CD4-positive, alpha-beta T cell (primary cell): ENCODE measurements around the gene DNAH2. TPM values are rescaled to one million over a fixed set of nuclear protein-coding genes. Genes with fewer than 3 reads are reported as not detected.
"Not testable (repeated sequence)": the region's sequence is repeated elsewhere in the genome, so short reads cannot be mapped to it uniquely, and the experiment has no call there.

Experiments used
- ATAC-seq: fragments of 200-7000 bp; cut with Tn5 transposase; one replicate; pipeline ENCODE4 v1.10.0; 2022; ENCODE audit warnings: mild to moderate bottlenecking; ENCODE audit not compliant: poor library complexity
- CTCF ChIA-PET: fragments of 350-600 bp; sonication (Branson Sonifier 250); formaldehyde crosslinking; loops from one replicate; lab custom pipeline; 2021; ENCODE audit warnings: antibody characterized with exemption, inconsistent platforms; lab: Charles Lee
- POLR2A ChIA-PET: fragments of 350-600 bp; sonication (Branson Sonifier 250); formaldehyde crosslinking; loops from one replicate; lab custom pipeline; 2021; ENCODE audit warnings: antibody characterized with exemption, inconsistent platforms; lab: Charles Lee
- DNase-seq, 14 experiments: peaks; one replicate each; pipeline ENCODE4 v3.0.0-alpha.2; 2013 to 2020; ENCODE audit warnings: mixed read lengths in 2 of 14
- H3K27ac ChIP-seq, 2 donors: one replicate each; pipeline versions ENCODE4 v1.5.1 to v1.7.0; 2013; ENCODE audit warnings: low read length in 2 of 2, low read depth in 1 of 2, mild to moderate bottlenecking in 1 of 2
- H3K27me3 ChIP-seq, 2 experiments: 1 replicate in 1 of 2; 2 replicates in 1 of 2; pipeline versions ENCODE4 v1.6.1 to v1.7.0; 2013; ENCODE audit warnings: low read length in 2 of 2, control low read depth in 1 of 2, mild to moderate bottlenecking in 1 of 2, moderate library complexity in 1 of 2; ENCODE audit not compliant: insufficient read depth in 2 of 2, control insufficient read depth in 1 of 2
- H3K36me3 ChIP-seq: one replicate; pipeline ENCODE4 v1.6.1; 2013; ENCODE audit warnings: low read length, control low read depth; ENCODE audit not compliant: insufficient read depth
- H3K4me1 ChIP-seq: one replicate; pipeline ENCODE4 v1.6.1; 2013; ENCODE audit warnings: low read length, control low read depth; ENCODE audit not compliant: insufficient read depth
- H3K4me3 ChIP-seq: one replicate; pipeline ENCODE4 v1.5.1; 2013; ENCODE audit warnings: mild to moderate bottlenecking, low read length, moderate library complexity
- H3K9me3 ChIP-seq, 2 experiments: 1 replicate in 1 of 2; 2 replicates in 1 of 2; pipeline versions ENCODE4 v1.6.1 to v1.7.0; 2013; ENCODE audit warnings: low read length in 2 of 2, mild to moderate bottlenecking in 2 of 2, control low read depth in 1 of 2, moderate library complexity in 1 of 2; ENCODE audit not compliant: control insufficient read depth in 1 of 2, insufficient read depth in 1 of 2
- H3K27ac Mint-ChIP-seq: one replicate; pipeline ENCODE4 v1.8.0; 2020; ENCODE audit warnings: mixed read lengths
- H3K27me3 Mint-ChIP-seq: one replicate; pipeline ENCODE4 v1.8.0; 2021; ENCODE audit warnings: mixed read lengths
- H3K36me3 Mint-ChIP-seq: one replicate; pipeline ENCODE4 v1.8.0; 2021; ENCODE audit warnings: low read depth, mixed read lengths
- H3K4me1 Mint-ChIP-seq: one replicate; pipeline ENCODE4 v1.8.0; 2021; ENCODE audit warnings: low read depth, mixed read lengths
- H3K4me3 Mint-ChIP-seq: one replicate; pipeline ENCODE4 v1.8.0; 2020; ENCODE audit warnings: mild to moderate bottlenecking, mixed read lengths
- H3K9me3 Mint-ChIP-seq: one replicate; pipeline ENCODE4 v1.8.0; 2020; ENCODE audit warnings: mixed read lengths
- intact Hi-C, 2 experiments: fragments of 100-400 bp; cut with DNase I in 1 of 2; cut with micrococcal nuclease in 1 of 2; formaldehyde crosslinking; loops; one replicate each; pipeline versions ENCODE4 v1.15.1 to v1.9.0; 2023 to 2025; cut with DNase I, micrococcal nuclease
- total RNA-seq, 174 experiments: library from RNA in 2 of 174; stranded (reverse) in 2 of 174; gene quantifications; one replicate each; pipeline ENCODE4 v1.2.3 and lab custom pipeline; 2021 to 2026
- TF ChIP-seq, protein P1 (sequence below): fragments of 200-600 bp; IDR thresholded peaks from one replicate; pipeline ENCODE4 v1.8.0; 2022; ENCODE audit warnings: antibody characterized with exemption, mild to moderate bottlenecking

The DNAH2 gene
- total RNA-seq, 2 experiments from 2014 or later, result not detected

DNA sequence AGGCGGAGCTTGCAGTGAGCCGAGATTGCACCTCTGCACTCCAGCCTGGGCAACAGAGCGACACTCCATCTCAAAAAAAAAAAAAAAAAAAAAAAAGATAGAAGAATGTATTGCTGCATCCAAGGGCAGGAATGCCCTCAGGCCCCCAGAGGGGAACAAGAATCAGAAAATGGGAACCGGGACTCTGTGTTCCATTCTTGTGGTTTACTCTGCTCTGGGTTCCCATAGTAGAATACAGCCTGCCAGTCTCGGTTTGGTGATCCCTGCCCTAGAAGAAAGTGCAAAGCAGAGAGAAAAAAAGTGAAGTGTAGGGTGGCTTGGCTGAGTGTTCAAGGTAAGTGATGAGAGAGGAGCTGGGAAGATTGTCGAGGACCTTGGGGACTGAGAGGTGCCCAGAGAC, 89.0 kb downstream of the DNAH2 start:
- ATAC-seq, result no peak
- POLR2A ChIA-PET, result no interaction called here
- CTCF ChIA-PET, result no interaction called here

DNA sequence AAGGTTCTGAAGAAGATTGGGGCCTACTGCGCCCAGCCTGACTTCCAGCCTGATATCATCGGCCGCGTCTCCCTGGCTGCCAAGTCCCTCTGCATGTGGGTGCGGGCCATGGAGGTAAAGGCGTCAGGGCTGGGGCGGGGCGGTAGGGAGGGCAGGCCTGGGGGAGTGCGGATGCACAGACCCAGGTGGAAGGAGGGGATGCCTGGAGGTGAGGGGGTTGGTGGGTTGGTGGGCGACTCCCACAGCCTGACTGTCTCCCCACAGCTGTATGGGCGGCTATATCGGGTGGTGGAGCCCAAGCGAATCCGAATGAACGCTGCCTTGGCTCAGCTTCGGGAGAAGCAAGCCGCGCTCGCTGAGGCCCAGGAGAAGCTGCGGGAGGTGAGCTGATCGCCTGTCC, 89.7 kb downstream of the DNAH2 start:
- no peak overlapping the region for H3K27ac ChIP-seq
- ATAC-seq (no peak), DNase-seq (no peak)
- intact Hi-C loops, result no loop called here
- H3K9me3 Mint-ChIP-seq, result no peaks in the 10 kb centered on the region
- no peaks in the 10 kb centered on the region for H3K9me3 ChIP-seq
- H3K4me1 Mint-ChIP-seq, result peaks cover 10% of the 10 kb centered on the region
- CTCF ChIA-PET, result no interaction called here
- H3K4me1 ChIP-seq, result no peaks in the 10 kb centered on the region
- H3K36me3 Mint-ChIP-seq, result no peaks in the 10 kb centered on the region
- H3K4me3 Mint-ChIP-seq, result no peak overlapping the region
- peaks cover 26% of the 10 kb centered on the region for H3K27me3 Mint-ChIP-seq
- POLR2A ChIA-PET, result no interaction called here
- H3K27me3 ChIP-seq, result peaks cover 0 to 3% of the 10 kb centered on the region in 2 experiments
- no peaks in the 10 kb centered on the region for H3K36me3 ChIP-seq
- TF ChIP-seq, protein P1, sequence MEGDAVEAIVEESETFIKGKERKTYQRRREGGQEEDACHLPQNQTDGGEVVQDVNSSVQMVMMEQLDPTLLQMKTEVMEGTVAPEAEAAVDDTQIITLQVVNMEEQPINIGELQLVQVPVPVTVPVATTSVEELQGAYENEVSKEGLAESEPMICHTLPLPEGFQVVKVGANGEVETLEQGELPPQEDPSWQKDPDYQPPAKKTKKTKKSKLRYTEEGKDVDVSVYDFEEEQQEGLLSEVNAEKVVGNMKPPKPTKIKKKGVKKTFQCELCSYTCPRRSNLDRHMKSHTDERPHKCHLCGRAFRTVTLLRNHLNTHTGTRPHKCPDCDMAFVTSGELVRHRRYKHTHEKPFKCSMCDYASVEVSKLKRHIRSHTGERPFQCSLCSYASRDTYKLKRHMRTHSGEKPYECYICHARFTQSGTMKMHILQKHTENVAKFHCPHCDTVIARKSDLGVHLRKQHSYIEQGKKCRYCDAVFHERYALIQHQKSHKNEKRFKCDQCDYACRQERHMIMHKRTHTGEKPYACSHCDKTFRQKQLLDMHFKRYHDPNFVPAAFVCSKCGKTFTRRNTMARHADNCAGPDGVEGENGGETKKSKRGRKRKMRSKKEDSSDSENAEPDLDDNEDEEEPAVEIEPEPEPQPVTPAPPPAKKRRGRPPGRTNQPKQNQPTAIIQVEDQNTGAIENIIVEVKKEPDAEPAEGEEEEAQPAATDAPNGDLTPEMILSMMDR, result no peak
- no peak overlapping the region for H3K4me3 ChIP-seq
- H3K27ac Mint-ChIP-seq, result no peak overlapping the region

More for the DNA sequence above, 89.0 kb downstream of the DNAH2 start:
- no peaks in the 10 kb centered on the region for H3K4me1 ChIP-seq
- intact Hi-C loops, result no loop called here
- DNase-seq, result no peak
- peaks cover 0 to 3% of the 10 kb centered on the region in 2 experiments for H3K27me3 ChIP-seq
- Mint-ChIP-seq H3K4me3 (no peak overlapping the region), H3K27ac (no peak overlapping the region), H3K27me3 (peaks cover 26% of the 10 kb centered on the region), H3K4me1 (peaks cover 9% of the 10 kb centered on the region), H3K9me3 (no peaks in the 10 kb centered on the region), H3K36me3 (no peaks in the 10 kb centered on the region)
- no peaks in the 10 kb centered on the region for H3K9me3 ChIP-seq
- no peak overlapping the region for H3K4me3 ChIP-seq
- TF ChIP-seq, protein P1, result no peak
- no peak overlapping the region for H3K27ac ChIP-seq
- H3K36me3 ChIP-seq, result no peaks in the 10 kb centered on the region

DNA sequence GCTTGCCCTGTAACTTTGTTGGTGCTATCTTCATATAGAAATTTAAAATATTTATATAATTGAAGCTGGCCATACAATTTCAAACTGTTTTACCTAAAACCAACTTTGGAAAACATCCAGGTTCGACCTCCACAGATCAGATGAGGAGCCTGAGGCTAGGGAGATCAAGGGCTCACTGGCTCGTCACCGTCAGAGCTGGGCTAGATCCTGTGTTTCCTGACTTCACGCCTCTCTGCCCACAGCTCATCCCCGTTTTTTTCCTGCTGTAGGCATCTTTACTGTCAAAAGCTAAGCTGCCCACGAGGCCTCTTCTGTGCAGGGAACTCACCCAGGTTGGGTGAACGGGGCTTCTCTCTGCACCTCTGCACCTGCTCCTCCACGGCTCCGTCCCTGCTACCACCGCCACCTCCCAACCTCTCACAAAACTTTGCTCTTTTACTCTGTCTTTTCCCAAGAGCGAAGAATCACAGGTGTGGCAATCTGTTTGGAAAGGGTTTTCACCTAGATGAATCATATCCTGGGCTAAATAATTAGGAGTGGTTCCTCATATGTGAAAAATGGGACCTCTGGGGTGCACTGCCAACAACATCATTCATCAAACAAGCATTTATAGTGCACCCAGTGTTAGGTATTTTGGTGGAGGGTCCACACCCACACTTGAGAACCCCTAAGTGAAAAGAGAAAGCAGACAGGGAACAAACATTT, 91.7 kb downstream of the DNAH2 start:
- no peaks in the 10 kb centered on the region for H3K36me3 ChIP-seq
- POLR2A ChIA-PET, result no interaction called here
- TF ChIP-seq, protein P1, result no peak
- CTCF ChIA-PET, result no interaction called here
- intact Hi-C loops, result no loop called here
- no peak overlapping the region for H3K4me3 ChIP-seq
- H3K27me3 ChIP-seq, result no peaks in the 10 kb centered on the region
- Mint-ChIP-seq H3K9me3 (no peaks in the 10 kb centered on the region), H3K27ac (no peak overlapping the region), H3K4me3 (no peak overlapping the region), H3K4me1 (peaks cover 10% of the 10 kb centered on the region), H3K27me3 (peaks cover 20% of the 10 kb centered on the region), H3K36me3 (no peaks in the 10 kb centered on the region)
- no peak for DNase-seq
- H3K4me1 ChIP-seq, result no peaks in the 10 kb centered on the region
- H3K9me3 ChIP-seq, result no peaks in the 10 kb centered on the region
- no peak for ATAC-seq
- no peak overlapping the region for H3K27ac ChIP-seq

DNA sequence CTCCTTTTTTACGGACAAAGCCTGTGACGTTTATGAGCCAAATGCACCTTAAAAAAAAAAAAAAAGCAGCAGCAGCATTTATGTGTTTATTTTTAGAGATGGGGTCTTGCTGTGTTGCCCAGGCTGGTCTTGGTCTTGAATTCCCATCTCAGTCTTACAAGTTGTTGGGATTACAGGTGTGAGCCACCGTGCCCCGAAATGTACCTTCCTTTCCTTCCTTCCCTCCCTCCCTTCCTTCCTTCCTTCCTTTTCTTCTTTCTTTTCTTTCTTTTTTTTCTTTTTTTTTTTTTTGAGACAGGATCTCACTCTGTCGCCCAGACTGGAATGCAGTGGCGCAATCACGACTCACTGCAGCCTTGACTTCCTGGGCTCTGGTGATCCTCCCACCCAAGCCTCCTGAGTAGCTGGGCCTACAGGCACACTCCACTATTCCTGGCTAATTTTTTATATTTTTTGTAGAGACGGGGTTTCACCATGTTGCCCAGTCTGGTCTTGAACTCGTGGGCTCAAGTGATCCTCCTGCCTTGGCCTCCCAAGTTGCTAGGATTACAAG, 92.3 kb downstream of the DNAH2 start:
- H3K9me3 Mint-ChIP-seq, ATAC-seq, H3K27ac ChIP-seq, H3K4me3 Mint-ChIP-seq, H3K27ac Mint-ChIP-seq, CTCF ChIA-PET, DNase-seq, H3K4me3 ChIP-seq, H3K4me1 Mint-ChIP-seq, H3K9me3 ChIP-seq, H3K36me3 ChIP-seq, H3K4me1 ChIP-seq, POLR2A ChIA-PET, H3K36me3 Mint-ChIP-seq, H3K27me3 ChIP-seq: not testable (repeated sequence)
- intact Hi-C loops, result loop anchor here in 1 of 2 experiments (10.0 kb wide), 1 partner anchor 65 kb away; no protein-coding TSS in a partner anchor
- H3K27me3 Mint-ChIP-seq, result peaks cover 17% of the 10 kb centered on the region
